MG63 (cell line): Measurements from ENCODE around the gene MTMR10. TPM values are rescaled to one million over a fixed set of nuclear protein-coding genes. Genes with fewer than 3 reads are reported as not detected.

Experiments
- DNase-seq: peaks from one replicate; pipeline ENCODE4 v3.0.0-alpha.2; 2020
- H3K27me3 ChIP-seq: fragments of 250-450 bp; sonication (Bioruptor Pico); 2 replicates; pipeline ENCODE4 v1.5.1; 2020; ENCODE audit warnings: mild to moderate bottlenecking, moderate library complexity
- H3K36me3 ChIP-seq: fragments of 250-450 bp; sonication (Bioruptor Pico); 2 replicates; pipeline ENCODE4 v1.5.1; 2020; ENCODE audit warnings: mild to moderate bottlenecking, moderate library complexity
- H3K4me3 ChIP-seq: fragments of 250-450 bp; sonication (Bioruptor Pico); 2 replicates; pipeline ENCODE4 v1.5.1; 2020; ENCODE audit warnings: mild to moderate bottlenecking, moderate library complexity
- H3K9me3 ChIP-seq: fragments of 250-450 bp; sonication (Bioruptor Pico); 2 replicates; pipeline ENCODE4 v1.5.1; 2020; ENCODE audit warnings: mild to moderate bottlenecking, moderate library complexity
- total RNA-seq: library from RNA; depleted of rRNA; stranded (reverse); fragments of >200 nt; shearing (Covaris generic); gene quantifications from 2 replicates; pipeline ENCODE4 v1.2.3, GENCODE V29; 2014; ENCODE audit warnings: low replicate concordance; rRNA removed

Gene MTMR10
- total RNA-seq, 1 experiment from 2014 or later, result 2.4 TPM

GRCh38 chr15:30917675-30918074, 73.8 kb downstream of the MTMR10 start:
- no peaks in the 10 kb centered on the region for H3K9me3 ChIP-seq
- no peak for DNase-seq
- peaks cover 55% of the 10 kb centered on the region for H3K36me3 ChIP-seq
- H3K4me3 ChIP-seq, result no peak overlapping the region
- no peaks in the 10 kb centered on the region for H3K27me3 ChIP-seq

DNA sequence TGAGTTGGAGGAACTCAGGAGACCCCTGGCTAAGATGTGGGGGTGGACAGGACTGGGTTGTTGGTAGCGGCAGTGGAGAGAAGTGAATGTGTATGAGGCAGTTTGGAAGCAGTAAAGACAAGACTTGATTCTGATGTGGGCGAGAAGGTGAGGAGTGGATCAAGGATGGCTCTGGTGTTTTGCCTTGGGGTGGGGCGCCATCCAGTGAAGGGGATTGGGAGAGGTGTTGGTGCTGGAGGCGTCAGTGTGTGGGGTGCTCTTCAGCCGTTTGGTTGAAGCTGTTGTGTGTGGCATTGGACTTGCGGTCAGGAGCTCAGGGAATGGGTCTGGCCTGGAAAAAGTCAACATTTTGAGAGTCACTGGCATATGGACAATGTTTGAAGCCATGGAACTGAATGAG, 74.4 kb downstream of the MTMR10 start:
- no peaks in the 10 kb centered on the region for H3K9me3 ChIP-seq
- no peak for DNase-seq
- peaks cover 54% of the 10 kb centered on the region for H3K36me3 ChIP-seq
- H3K4me3 ChIP-seq, result no peak overlapping the region
- H3K27me3 ChIP-seq, result no peaks in the 10 kb centered on the region

DNA sequence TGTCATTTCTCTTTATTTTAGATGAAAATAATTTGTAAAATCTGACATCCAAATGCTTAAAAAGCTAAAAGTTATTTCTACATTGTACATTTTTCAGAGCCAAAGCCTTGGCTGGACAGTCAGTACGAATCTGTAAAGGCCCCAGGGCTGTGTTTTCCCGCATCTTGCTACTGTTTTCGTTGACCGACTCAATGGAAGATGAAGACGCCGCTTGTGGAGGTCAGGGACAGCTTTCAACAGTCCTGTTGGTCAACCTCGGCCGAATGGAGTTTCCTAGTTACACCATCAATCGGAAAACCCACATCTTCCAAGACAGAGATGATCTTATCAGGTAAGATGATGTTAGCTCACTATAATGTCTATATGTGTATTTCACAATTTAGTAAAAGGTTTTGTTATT, 77.7 kb downstream of the MTMR10 start:
- Histone ChIP-seq H3K4me3 (no peak overlapping the region), H3K9me3 (no peaks in the 10 kb centered on the region), H3K36me3 (peaks cover 37% of the 10 kb centered on the region)

DNA sequence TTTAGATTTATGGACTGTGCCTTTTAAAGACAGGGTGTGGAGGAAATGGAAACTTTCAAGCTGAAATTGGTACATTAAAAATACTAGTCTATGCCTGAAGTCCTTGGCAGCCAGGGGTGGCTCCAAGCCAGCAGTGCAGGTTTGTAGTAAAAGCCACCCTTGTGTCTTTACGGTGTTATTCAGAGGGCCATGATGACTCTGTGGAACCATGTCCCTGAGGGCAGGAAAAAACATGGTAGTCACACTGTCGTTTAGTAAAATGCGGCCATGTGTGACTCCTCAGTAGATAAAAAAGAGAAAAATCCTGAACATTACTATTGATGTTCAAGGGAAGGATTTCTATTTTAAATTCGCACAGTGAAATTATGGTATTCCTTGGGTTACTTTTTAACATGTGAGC, 85.1 kb downstream of the MTMR10 start:
- H3K36me3 ChIP-seq, result peaks cover 4% of the 10 kb centered on the region
- H3K9me3 ChIP-seq, result no peaks in the 10 kb centered on the region

More for the DNA sequence above, 77.7 kb downstream of the MTMR10 start:
- no peak for DNase-seq
- no peaks in the 10 kb centered on the region for H3K27me3 ChIP-seq

DNA sequence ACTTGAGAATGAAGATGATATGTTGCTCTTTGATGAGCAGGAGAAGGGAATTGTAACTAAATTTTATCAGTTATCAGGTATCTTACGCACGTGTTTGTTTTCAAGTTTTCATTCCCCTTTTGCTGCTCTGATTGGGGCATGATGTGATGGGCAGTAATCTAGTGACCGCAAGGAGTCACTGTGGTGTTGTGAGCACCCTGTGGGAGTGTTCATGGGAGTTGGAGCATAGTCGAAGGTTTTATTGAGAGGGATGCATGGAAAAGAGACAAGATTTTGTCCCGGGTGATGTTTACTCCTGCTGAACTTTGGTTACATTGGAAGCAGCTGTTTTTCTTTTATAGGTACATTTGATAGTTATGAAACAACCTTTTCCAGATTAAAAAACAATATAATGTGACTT, 85.6 kb downstream of the MTMR10 start:
- H3K4me3 ChIP-seq, result no peak overlapping the region
- H3K9me3 ChIP-seq, result no peaks in the 10 kb centered on the region
- H3K27me3 ChIP-seq, result no peaks in the 10 kb centered on the region
- peaks cover 8% of the 10 kb centered on the region for H3K36me3 ChIP-seq
- DNase-seq, result no peak

More for the DNA sequence above, 85.1 kb downstream of the MTMR10 start:
- Histone ChIP-seq H3K27me3 (no peaks in the 10 kb centered on the region), H3K4me3 (no peak overlapping the region)
- DNase-seq, result no peak

DNA sequence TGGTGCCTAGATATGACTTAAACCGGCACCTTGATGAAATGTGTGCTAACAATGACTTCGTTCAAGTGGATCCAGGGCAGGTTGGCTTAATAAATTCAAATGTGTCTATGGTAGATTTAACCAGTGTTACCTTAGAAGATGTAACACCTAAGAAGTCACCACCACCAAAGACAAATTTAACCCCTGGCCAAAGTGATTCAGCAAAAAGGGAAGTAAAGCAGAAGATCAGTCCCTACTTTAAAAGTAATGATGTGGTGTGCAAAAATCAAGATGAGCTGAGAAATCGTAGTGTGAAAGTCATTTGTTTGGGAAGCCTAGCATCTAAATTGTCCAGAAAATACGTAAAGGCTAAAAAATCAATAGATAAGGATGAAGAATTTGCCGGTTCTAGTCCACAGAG, 86.6 kb downstream of the MTMR10 start:
- Histone ChIP-seq H3K9me3 (no peaks in the 10 kb centered on the region), H3K4me3 (no peak overlapping the region), H3K36me3 (peaks cover 11% of the 10 kb centered on the region), H3K27me3 (no peaks in the 10 kb centered on the region)
- no peak for DNase-seq

DNA sequence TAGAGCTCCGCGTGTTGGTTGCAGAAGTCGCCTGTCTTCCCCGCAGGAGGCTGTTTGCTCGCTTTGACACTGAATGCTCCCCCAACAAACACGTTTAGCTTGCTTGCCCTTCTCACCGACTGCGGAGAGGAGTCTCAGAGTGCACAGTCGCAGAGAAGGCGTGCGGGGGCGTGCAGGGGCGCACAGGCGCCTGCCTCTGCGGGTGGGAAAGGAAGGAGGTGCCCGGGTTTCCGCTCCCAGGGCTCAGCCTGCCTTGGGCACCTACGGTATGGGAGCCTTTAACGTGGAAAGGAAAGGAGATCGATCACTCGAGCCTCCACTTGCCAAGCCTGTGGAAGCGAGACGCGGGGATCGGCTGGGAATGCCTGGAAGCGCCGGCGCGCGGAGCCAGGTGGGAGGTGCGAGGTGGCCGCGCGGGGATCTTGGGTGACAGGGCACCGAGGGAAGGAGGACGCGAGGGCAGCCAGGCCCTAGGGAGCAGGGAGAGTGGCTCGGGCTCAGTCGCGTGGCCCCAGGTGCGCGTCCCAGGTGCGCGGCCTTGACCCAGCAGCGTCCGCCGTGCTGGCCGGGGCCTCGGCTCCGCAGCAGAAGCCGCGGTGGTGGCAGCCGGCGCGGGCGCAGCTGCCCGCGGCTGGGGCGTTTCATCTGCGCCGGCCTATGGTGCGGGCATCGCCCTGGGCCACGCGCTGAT, 87.8 kb downstream of the MTMR10 start, which contains the start of gene FAN1:
FAN1 (plus strand) TSS at position 419 of the 691 bp plus-strand sequence. CDS start 749 bp downstream, outside the sequence.
- no peaks in the 10 kb centered on the region for H3K27me3 ChIP-seq
- peaks cover 15% of the 10 kb centered on the region for H3K36me3 ChIP-seq
- peak; percentile 76 for DNase-seq
- peak within 1 kb of the TSS; percentile 58 for H3K4me3 ChIP-seq
- H3K9me3 ChIP-seq, result no peaks in the 10 kb centered on the region

DNA sequence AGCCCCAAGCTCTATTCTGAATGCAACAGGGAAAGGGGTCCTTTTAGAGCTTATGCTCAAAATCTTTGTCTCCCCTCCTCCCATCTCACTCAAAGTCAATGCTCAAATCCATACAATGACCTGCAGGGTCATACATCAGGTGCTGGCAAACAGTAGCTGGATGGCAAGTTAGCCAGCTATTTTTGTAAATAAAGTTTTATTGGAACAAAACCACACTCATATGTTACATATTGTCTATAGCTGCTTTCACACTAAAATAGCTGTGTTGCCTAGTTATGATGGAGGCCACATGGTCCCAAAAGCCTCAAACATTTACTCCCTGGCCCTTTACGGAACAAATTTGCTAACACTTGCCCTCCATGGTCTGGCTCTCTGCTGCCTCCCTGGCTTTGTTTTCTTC, 89.5 kb downstream of the MTMR10 start:
- no peaks in the 10 kb centered on the region for H3K27me3 ChIP-seq
- peaks cover 15% of the 10 kb centered on the region for H3K36me3 ChIP-seq
- H3K9me3 ChIP-seq, result no peaks in the 10 kb centered on the region
- DNase-seq, result no peak
- H3K4me3 ChIP-seq, result no peak overlapping the region

- no peak for DNase-seq
- Histone ChIP-seq H3K4me3 (no peak overlapping the region), H3K9me3 (no peaks in the 10 kb centered on the region), H3K27me3 (no peaks in the 10 kb centered on the region), H3K36me3 (peaks cover 10% of the 10 kb centered on the region)
Observed at GRCh38 chr15:30896211-30896606, 95.2 kb downstream of the MTMR10 start.

- no peaks in the 10 kb centered on the region for H3K27me3 ChIP-seq
- H3K4me3 ChIP-seq, result no peak overlapping the region
- H3K36me3 ChIP-seq, result peaks cover 10% of the 10 kb centered on the region
- DNase-seq, result no peak
- no peaks in the 10 kb centered on the region for H3K9me3 ChIP-seq
Observed at GRCh38 chr15:30895461-30896210, 95.8 kb downstream of the MTMR10 start.

GRCh38 chr15:30889196-30889595, 102.2 kb downstream of the MTMR10 start:
- peaks cover 5% of the 10 kb centered on the region for H3K36me3 ChIP-seq
- no peaks in the 10 kb centered on the region for H3K27me3 ChIP-seq
- H3K4me3 ChIP-seq, result no peak overlapping the region
- H3K9me3 ChIP-seq, result no peaks in the 10 kb centered on the region
- DNase-seq, result no peak

Other genes starting within 250 kb of the MTMR10 start
- 2.8 and 5.7 TPM in 2 replicates for gene FAN1, start 87.7 kb downstream of the MTMR10 start, total RNA-seq
- gene TRPM1, start 110.1 kb upstream of the MTMR10 start, total RNA-seq, result not detected in 2 replicates